T-helper 1 cell (primary cell): Measurements from ENCODE around the gene ACIN1.

Experiments used
- DNase-seq, 5 donors: peaks; one replicate each; pipeline ENCODE4 v3.0.0-alpha.2; 2012 to 2020

Gene ACIN1

GRCh38 chr14:23009939-23010726 lies 84.8 kb downstream of the ACIN1 start, which contains the start of gene C14orf93:
Gene C14orf93 (minus strand): TSS chr14:23010143. CDS start chr14:22999023, 11,120 bp downstream.
- peak; percentile 54 to 82 (median 70) for DNase-seq

GRCh38 chr14:23009483-23009938 lies 85.4 kb downstream of the ACIN1 start:
- DNase-seq = no peak

GRCh38 chr14:23008831-23009230 lies 86.1 kb downstream of the ACIN1 start:
- DNase-seq = peak in 1 of 5 donors; percentile 17
